Measurements from ENCODE around the gene SETD5. TPM values are rescaled to one million over a fixed set of nuclear protein-coding genes. Genes with fewer than 3 reads are reported as not detected.

SETD5 gene
- total RNA-seq, 2 donors from 2014 or later: 36.9 to 49.4 TPM

- Histone ChIP-seq H3K36me3 (no peaks in the 10 kb centered on the region), H3K4me3 (no peak overlapping the region), H3K4me1 (peaks cover 0 to 54% of the 10 kb centered on the region in 2 donors), H3K27me3 (no peaks in the 10 kb centered on the region), H3K9me3 (no peaks in the 10 kb centered on the region), H3K27ac (no peak overlapping the region)
- DNase-seq (ENCODE audit: low spot score): no peak
- TF ChIP-seq, protein P1, sequence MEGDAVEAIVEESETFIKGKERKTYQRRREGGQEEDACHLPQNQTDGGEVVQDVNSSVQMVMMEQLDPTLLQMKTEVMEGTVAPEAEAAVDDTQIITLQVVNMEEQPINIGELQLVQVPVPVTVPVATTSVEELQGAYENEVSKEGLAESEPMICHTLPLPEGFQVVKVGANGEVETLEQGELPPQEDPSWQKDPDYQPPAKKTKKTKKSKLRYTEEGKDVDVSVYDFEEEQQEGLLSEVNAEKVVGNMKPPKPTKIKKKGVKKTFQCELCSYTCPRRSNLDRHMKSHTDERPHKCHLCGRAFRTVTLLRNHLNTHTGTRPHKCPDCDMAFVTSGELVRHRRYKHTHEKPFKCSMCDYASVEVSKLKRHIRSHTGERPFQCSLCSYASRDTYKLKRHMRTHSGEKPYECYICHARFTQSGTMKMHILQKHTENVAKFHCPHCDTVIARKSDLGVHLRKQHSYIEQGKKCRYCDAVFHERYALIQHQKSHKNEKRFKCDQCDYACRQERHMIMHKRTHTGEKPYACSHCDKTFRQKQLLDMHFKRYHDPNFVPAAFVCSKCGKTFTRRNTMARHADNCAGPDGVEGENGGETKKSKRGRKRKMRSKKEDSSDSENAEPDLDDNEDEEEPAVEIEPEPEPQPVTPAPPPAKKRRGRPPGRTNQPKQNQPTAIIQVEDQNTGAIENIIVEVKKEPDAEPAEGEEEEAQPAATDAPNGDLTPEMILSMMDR (IDR thresholded peaks at IDR 0.05): no peak
Measured at GRCh38 chr3:9414826-9415225, 17.4 kb downstream of the SETD5 start.

DNA sequence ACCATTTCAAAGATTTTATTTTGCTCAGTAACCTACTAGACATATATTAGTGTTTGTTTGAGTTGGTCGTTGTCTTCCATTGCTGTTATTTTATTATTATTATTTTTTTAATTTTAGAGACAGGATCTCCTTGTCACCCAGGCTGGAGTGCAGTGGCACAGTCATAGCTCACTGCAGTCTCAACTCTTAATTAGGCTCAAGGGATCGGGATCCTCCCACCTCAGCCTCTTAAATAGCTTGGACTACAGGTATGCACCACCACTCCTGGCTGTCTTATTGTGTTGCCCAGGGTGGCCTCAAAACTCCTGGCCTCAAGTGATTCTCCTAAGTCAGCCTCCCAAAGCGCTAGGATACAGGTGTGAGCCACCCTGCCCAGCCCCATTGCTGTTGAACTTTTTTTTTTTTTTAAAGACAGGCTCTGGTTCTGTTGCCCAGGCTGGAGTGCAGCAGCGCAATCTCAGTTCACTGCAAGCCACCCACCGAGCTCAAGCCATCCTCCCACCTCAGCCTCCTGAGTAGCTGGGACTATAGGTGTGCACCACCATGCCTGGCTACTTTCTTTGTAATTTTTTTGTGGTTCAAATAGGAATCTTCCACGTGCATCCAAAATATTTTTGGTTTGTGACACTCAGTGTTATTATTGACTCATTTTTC, 18.2 kb downstream of the SETD5 start:
- Histone ChIP-seq H3K36me3 (no peaks in the 10 kb centered on the region), H3K4me1 (peaks cover 0 to 49% of the 10 kb centered on the region in 2 donors), H3K27me3 (no peaks in the 10 kb centered on the region), H3K9me3 (no peaks in the 10 kb centered on the region), H3K4me3 (no peak overlapping the region), H3K27ac (peak overlapping the region in 1 of 2 donors; percentile 8)
- TF ChIP-seq, protein P1 (IDR thresholded peaks at IDR 0.05): no peak
- no peak for DNase-seq (ENCODE audit: low spot score)

GRCh38 chr3:9416139-9416780, 18.8 kb downstream of the SETD5 start:
- H3K36me3 ChIP-seq: no peaks in the 10 kb centered on the region
- H3K9me3 ChIP-seq: no peaks in the 10 kb centered on the region
- no peak overlapping the region for H3K4me3 ChIP-seq
- H3K27me3 ChIP-seq: no peaks in the 10 kb centered on the region
- no peak for DNase-seq (ENCODE audit: low spot score)
- TF ChIP-seq, protein P1 (IDR thresholded peaks at IDR 0.05): no peak
- peak overlapping the region; percentile 8 to 43 for H3K27ac ChIP-seq
- H3K4me1 ChIP-seq: peaks cover 0 to 49% of the 10 kb centered on the region in 2 donors

DNA sequence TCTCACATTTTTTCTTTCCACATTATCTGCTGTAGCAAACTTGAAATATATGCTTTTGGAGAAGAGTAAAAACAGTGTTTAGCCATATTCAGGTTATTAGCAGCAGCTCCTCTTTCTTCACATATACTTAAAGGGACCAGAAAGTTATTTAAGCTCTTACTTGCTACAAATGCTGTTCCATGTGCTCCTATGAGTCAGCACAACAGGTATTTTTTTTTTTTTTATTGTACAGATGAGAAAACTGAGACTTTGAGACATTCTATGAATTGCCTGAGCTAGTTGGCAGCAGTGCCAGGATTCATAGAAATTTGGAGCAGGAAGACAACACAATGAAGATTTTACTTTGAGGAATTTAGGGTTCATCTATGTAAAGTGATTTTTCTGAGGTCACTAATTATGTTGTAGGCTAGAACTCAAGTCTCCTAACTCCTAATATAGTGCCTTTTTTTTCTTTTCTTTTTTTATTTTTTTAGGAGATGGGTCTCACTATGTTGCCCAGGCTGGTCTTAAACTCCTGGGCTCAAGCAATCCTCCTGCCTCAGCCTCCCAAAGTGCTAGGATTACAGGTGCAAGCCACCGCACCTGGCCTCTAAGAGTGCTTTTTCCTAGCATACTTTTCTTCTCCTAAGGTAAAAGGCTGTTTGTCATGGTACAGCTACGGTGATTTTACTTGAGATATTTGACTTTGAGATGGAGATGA, 23.6 kb downstream of the SETD5 start:
- Histone ChIP-seq H3K36me3 (no peaks in the 10 kb centered on the region), H3K27me3 (no peaks in the 10 kb centered on the region), H3K4me3 (no peak overlapping the region), H3K27ac (peak overlapping the region in 1 of 2 donors; percentile 1), H3K9me3 (no peaks in the 10 kb centered on the region), H3K4me1 (peaks cover 0 to 50% of the 10 kb centered on the region in 2 donors)
- DNase-seq (ENCODE audit: low spot score): no peak
- TF ChIP-seq, protein P1 (IDR thresholded peaks at IDR 0.05): no peak

DNA sequence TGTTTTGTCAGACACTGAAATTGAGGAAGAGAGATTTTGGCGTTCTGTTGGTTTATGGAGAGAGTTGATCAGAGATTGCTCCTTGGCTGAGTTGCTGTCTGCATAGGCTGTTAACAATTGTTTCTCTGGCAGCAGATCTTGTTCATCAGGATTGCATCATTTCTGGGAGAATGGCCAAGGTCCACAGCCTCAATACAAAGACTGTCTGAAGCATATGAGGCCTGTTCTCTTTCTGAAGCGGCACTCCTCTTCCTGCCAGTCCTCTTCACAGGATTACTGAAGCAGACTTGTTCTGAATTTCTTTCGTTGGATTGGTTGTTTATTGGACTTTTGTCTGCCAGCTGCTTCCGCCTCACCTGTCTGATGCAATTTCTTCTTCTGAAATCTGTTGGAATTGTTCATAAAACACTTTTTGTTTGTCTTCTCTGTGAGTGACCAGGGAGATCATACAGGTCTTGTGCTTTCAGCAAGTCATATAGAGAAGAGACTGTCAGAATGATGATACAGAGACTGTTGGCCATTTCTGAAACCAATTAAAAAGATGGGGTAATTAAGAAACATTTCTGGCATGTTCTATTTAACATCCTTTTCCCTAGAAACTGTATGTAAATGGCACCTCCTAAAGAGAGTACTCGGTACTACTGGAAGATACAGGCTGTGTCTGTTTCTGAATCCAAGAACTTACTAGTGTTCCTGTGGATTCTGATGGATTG, 25.5 kb downstream of the SETD5 start:
- H3K4me3 ChIP-seq: no peak overlapping the region
- H3K27ac ChIP-seq: peak overlapping the region; percentile 69 to 83
- H3K4me1 ChIP-seq: peaks cover 0 to 37% of the 10 kb centered on the region in 2 donors
- DNase-seq (ENCODE audit: low spot score): peak; percentile 88
- no peaks in the 10 kb centered on the region for H3K27me3 ChIP-seq
- peaks cover 17% of the 10 kb centered on the region for H3K36me3 ChIP-seq
- TF ChIP-seq, protein P1 (IDR thresholded peaks at IDR 0.05): peak; percentile 14 to 66
- no peaks in the 10 kb centered on the region for H3K9me3 ChIP-seq

Measured in right atrium auricular region (tissue), 2 donors.